HFFc6 (cell line): ENCODE measurements around the gene ATP8A2. TPM values are rescaled to one million over a fixed set of nuclear protein-coding genes. Genes with fewer than 3 reads are reported as not detected.
"Not testable (repeated sequence)": the region's sequence is repeated elsewhere in the genome, so short reads cannot be mapped to it uniquely, and the experiment has no call there.

Source experiments
- DNase-seq: peaks from one replicate; pipeline ENCODE4 v3.0.0-alpha.2; 2018
- H3K27ac Mint-ChIP-seq: 2 replicates; pipeline ENCODE4 v1.8.0; 2020; ENCODE audit warnings: mild to moderate bottlenecking, mixed read lengths
- H3K27me3 Mint-ChIP-seq: 2 replicates; pipeline ENCODE4 v1.8.0; 2021; ENCODE audit warnings: mild to moderate bottlenecking, moderate library complexity, mixed read lengths; ENCODE audit not compliant: insufficient read depth
- H3K36me3 Mint-ChIP-seq: 2 replicates; pipeline ENCODE4 v1.8.0; 2021; ENCODE audit warnings: low read depth, mixed read lengths
- H3K4me1 Mint-ChIP-seq: 2 replicates; pipeline ENCODE4 v1.8.0; 2020; ENCODE audit warnings: low read depth, mixed read lengths
- H3K4me3 Mint-ChIP-seq: 2 replicates; pipeline ENCODE4 v1.8.0; 2020; ENCODE audit warnings: mild to moderate bottlenecking, moderate library complexity, mixed read lengths
- H3K9me3 Mint-ChIP-seq: 2 replicates; pipeline ENCODE4 v1.8.0; 2020; ENCODE audit warnings: mild to moderate bottlenecking, mixed read lengths
- total RNA-seq, 6 experiments: library from RNA; stranded (reverse); fragmentation: NEBNext Ultra II Directional; extraction: Animal tissue kit (Norgen Biotek cat#: 25700); gene quantifications; 2 replicates in 1 of 6; 3 replicates in 5 of 6; pipeline ENCODE4 v1.2.3, GENCODE V29; 2021
- TF ChIP-seq, protein P1 (sequence below): fragments of 200-600 bp; sonication (generic); IDR thresholded peaks from 2 replicates; pipeline ENCODE4 v1.5.0; 2021; ENCODE audit warnings: antibody characterized with exemption, mild to moderate bottlenecking

Gene ATP8A2
- total RNA-seq, 6 experiments from 2014 or later: 0.02 TPM; not detected in 5

DNA sequence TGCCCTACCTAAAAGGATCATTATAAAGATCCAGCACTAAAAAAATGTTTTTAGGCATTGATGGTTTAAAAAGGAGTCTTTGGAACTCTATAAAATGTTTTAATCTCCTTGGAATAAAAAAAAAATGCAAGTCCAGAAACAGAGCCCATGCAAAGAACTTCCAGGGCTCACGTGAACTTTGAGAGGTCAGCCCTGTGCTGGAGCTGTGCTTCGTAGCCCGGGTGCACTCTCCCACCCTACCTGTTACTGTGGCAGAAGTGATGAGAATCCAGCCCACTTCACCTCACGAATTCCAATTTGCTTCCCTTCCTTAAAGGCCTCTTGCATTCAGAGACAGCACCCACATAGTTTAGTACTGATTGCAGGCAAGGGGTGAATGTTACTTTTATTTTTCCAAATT, 412.3 kb downstream of the ATP8A2 start:
- Mint-ChIP-seq H3K36me3 (no peaks in the 10 kb centered on the region; the same call in 1 of the 2 replicates), H3K4me1 (no peaks in the 10 kb centered on the region), H3K27ac (no peak overlapping the region), H3K4me3 (no peak overlapping the region), H3K9me3 (peaks cover 42% of the 10 kb centered on the region), H3K27me3 (peaks cover 2% of the 10 kb centered on the region; the same call in 1 of the 2 replicates)
- TF ChIP-seq, protein P1, sequence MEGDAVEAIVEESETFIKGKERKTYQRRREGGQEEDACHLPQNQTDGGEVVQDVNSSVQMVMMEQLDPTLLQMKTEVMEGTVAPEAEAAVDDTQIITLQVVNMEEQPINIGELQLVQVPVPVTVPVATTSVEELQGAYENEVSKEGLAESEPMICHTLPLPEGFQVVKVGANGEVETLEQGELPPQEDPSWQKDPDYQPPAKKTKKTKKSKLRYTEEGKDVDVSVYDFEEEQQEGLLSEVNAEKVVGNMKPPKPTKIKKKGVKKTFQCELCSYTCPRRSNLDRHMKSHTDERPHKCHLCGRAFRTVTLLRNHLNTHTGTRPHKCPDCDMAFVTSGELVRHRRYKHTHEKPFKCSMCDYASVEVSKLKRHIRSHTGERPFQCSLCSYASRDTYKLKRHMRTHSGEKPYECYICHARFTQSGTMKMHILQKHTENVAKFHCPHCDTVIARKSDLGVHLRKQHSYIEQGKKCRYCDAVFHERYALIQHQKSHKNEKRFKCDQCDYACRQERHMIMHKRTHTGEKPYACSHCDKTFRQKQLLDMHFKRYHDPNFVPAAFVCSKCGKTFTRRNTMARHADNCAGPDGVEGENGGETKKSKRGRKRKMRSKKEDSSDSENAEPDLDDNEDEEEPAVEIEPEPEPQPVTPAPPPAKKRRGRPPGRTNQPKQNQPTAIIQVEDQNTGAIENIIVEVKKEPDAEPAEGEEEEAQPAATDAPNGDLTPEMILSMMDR: no peak
- DNase-seq: no peak

DNA sequence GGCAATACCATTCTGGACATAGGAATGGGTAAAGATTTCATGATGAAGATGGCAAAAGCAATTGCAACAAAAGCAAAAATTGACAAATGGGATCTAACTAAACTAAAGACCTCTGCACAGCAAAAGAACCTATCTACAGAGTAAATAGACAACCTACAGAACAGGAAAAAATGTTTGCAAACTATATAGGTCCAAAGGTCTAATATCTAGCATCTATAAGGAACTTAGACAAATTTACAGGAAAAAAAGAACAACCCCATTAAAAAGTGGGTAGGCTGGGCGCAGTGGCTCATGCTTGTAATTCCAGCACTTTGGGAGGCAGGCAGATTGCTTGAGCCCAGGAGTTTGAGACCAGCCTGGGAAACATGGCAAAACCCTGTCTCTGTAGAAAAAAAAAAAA, 418.4 kb downstream of the ATP8A2 start:
- not testable (repeated sequence) for DNase-seq, H3K4me3 Mint-ChIP-seq, H3K36me3 Mint-ChIP-seq, H3K27ac Mint-ChIP-seq, H3K4me1 Mint-ChIP-seq, H3K27me3 Mint-ChIP-seq
- peaks cover 61% of the 10 kb centered on the region for H3K9me3 Mint-ChIP-seq

DNA sequence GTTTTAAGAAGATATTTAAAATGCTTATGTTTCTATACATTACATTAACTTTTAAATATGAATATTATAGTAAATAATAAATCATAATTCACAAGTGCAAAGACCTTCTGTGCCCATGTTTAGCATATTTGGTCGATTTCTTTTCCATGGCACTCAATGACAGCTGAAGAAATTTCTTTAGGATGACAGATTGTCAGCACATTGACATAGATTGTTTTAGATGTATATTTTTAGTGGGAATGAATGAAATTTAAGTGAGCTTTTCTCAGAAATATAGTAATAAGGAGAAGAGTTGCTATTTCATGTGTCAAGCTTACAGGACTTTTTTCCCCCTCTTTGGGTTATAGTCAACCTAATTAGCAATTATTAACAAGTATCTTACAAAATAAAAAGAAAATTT, 423.5 kb downstream of the ATP8A2 start:
- H3K4me1 Mint-ChIP-seq: no peaks in the 10 kb centered on the region
- no peak for DNase-seq
- no peak overlapping the region for H3K27ac Mint-ChIP-seq
- no peak overlapping the region for H3K4me3 Mint-ChIP-seq
- no peaks in the 10 kb centered on the region for H3K36me3 Mint-ChIP-seq
- H3K9me3 Mint-ChIP-seq: peaks cover 37% of the 10 kb centered on the region
- TF ChIP-seq, protein P1: no peak
- H3K27me3 Mint-ChIP-seq: no peaks in the 10 kb centered on the region

DNA sequence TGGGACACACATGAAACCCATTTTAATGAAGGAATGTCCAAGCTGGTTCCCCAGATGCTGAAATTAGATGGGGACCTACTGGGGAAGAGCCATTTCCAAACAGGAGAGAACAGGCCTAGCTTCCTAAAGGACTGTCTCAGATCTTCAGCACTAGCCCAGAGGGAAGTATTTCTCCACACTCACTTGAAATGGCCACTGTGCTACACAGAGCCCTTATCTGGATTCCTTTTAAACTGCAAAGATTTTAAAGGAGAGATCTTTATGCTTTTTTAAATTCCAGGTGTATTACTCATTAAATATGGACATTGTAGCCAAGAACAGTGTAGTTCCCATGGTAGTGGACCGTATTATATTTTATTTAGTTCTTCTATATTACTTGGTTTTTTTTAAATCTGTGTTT, 424.7 kb downstream of the ATP8A2 start:
- H3K27me3 Mint-ChIP-seq: no peaks in the 10 kb centered on the region
- TF ChIP-seq, protein P1: no peak
- no peaks in the 10 kb centered on the region for H3K36me3 Mint-ChIP-seq
- no peak overlapping the region for H3K27ac Mint-ChIP-seq
- no peak overlapping the region for H3K4me3 Mint-ChIP-seq
- no peaks in the 10 kb centered on the region for H3K4me1 Mint-ChIP-seq
- DNase-seq: no peak
- peaks cover 40% of the 10 kb centered on the region for H3K9me3 Mint-ChIP-seq

DNA sequence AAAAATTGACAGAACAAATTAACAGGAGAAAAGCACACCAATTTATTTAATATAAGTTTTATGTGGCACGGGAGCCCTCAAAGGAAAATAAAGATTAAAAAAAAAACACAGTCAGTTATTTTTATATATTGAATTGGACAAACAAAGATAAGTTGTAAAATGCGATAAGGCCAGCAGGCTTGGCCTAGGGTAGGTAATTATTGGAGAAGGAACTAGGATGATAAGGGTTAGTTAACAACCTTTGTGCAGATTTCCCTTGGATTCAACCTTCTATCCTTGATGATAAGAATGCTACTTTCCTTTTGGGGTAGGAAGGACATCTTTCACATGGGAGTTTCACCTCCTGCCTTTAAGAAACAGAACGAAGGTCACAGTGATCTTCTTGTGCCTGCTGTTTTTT, 427.2 kb downstream of the ATP8A2 start:
- Mint-ChIP-seq H3K9me3 (peaks cover 43% of the 10 kb centered on the region), H3K4me1 (no peaks in the 10 kb centered on the region), H3K27me3 (no peaks in the 10 kb centered on the region; the same call in 1 of the 2 replicates), H3K36me3 (no peaks in the 10 kb centered on the region), H3K4me3 (no peak overlapping the region), H3K27ac (no peak overlapping the region)
- TF ChIP-seq, protein P1: no peak
- no peak for DNase-seq

DNA sequence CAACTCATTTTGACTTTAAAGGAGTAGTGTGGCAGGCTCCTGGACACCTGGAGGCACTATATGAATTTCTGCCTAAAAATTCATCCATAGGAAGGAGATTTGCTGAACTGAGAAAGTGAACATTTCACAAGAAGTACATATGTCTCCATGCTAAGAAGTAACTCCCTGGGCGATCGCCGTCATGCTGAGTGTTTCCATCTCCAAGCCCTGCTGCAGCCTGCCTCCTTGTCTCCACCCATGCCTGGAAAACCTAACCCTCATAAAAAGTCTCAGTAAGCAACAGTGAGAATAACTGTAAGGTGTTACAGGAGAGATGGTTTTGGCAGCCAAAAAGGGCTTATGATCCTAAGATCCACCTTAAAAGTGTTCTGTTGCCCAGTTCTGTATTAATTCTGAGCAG, 428.7 kb downstream of the ATP8A2 start:
- no peak overlapping the region for H3K27ac Mint-ChIP-seq
- TF ChIP-seq, protein P1: no peak
- no peaks in the 10 kb centered on the region; the same call in 1 of the 2 replicates for H3K27me3 Mint-ChIP-seq
- peaks cover 40% of the 10 kb centered on the region for H3K9me3 Mint-ChIP-seq
- DNase-seq: no peak
- no peaks in the 10 kb centered on the region for H3K36me3 Mint-ChIP-seq
- H3K4me3 Mint-ChIP-seq: no peak overlapping the region
- H3K4me1 Mint-ChIP-seq: no peaks in the 10 kb centered on the region
